RKO (cell line): ENCODE measurements around the gene MFAP5.
"Not testable (repeated sequence)": the region's sequence is repeated elsewhere in the genome, so short reads cannot be mapped to it uniquely, and the experiment has no call there.

Experiments
- DNase-seq: peaks from one replicate; pipeline ENCODE4 v3.0.0-alpha.2; 2016; ENCODE audit warnings: low spot score

The MFAP5 gene

GRCh38 chr12:8675591-8676036 lies 13.0 kb upstream of the MFAP5 start:
- DNase-seq: no peak

DNA sequence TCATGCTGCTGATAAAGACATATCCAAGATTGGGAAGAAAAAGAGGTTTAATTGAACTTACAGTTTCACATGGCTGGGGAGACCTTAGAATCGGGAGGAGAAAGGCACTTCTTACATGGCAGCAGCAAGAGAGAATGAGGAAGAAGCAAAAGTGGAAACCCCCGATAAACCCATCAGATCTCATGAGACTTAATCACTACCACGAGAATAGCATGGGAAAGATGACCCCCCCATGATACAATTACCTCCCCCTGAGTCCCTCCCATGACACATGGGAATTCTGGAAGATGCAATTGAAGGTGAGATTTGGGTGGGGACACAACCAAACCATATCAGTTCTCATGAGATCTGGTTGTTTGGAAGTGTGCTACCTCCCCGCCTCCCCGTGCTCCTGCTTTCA lies 9.8 kb upstream of the MFAP5 start:
- DNase-seq: no peak

DNA sequence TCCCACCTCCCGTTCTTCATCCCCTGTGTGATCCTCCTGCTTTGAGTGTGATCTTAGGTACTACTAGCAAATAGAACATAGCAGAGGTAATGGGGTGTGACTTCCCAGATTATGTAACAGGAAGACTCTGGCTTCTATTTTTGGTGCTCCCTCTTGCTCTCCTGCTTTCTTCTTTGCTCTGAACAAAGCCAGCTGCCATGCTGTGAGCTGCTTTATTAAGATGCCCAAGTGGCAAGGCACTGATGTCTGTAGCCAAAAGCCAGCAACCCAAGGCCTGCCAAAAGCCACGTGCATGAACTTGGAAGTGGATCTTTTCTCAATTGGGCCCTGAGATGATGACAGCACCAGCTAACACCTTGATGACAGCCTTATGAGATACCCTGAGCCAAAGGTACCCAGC lies 5.8 kb upstream of the MFAP5 start:
- DNase-seq: no peak

- DNase-seq: no peak
These were observed 4.6 kb upstream of the MFAP5 start for GRCh38 chr12:8667270-8667669.

DNA sequence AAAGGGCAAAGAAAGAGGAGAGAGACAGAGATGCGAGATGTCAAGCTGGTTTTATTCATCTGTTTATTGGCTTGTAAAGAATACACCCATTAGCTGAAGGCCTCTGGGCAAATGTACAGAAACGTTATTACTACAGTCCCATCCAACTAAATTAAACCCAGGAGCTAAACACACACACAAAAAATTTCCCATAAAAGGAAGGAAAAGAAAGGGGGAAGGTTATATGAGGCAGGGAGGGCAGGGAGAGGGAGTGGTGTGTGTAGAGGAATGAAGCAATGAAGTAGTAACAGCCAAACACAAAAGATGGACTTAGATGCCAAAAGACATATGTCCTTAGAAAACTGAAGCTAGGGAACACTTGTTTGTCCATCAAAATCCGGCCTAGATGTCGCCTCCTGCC lies 3.1 kb upstream of the MFAP5 start:
- DNase-seq: no peak

DNA sequence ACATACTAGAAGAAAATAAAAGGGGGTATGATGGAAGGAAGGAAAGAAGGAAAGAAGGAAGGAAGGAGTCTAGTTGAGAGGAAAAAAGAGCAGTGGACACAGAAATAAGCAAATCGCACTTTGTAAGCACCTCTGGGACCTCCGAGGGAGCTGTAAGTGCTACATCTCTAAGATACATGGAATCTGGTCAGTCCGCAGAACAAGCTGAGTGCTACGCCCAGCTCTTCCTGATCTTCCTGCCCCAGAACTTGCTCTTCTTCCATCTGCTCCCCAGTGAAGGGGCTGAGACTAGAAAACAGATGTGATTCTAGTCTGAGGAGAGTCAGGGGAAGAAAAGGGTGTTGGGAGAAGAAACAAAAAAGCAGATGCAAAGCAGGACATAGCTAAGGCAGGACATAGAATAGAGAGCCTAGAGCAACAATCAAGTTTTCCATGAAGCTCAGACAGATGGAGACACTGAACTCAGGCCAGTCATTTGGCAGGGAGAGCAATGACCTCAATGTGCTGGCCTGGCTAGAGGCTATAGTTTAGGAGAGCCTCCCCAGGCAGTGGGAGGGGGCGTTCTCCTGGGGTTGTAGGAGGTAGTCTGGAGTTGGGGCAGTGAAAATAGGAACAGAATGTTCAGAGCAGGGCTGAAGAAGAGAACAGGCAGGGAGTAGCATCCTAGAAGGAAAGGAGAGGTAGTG lies 1.7 kb upstream of the MFAP5 start:
- no peak for DNase-seq

GRCh38 chr12:8661751-8662150 lies 875 bp downstream of the MFAP5 start:
- DNase-seq: no peak

- no peak for DNase-seq
These were observed 1.6 kb downstream of the MFAP5 start for GRCh38 chr12:8661016-8661415.

DNA sequence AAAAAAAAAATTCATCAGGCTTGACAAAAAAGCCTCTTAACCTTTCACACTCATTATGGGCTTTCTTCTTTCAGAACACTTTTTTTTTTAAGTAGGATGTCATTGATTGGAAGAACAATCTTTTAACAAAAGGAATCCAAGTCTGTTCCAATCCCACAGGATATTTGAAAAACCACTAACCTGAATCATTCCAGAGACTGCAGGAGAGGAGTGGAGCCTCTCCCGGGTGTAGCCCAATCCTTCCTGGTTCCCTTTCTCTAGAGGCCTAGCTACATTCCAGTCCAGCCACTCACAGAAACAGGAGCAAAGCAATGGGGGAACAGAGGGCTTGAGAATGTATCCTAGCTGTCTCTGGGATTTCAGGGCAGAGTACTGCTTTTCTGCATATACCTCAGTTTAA lies 4.3 kb downstream of the MFAP5 start:
- no peak for DNase-seq

- no peak for DNase-seq
These were observed 7.2 kb downstream of the MFAP5 start for GRCh38 chr12:8655421-8655820.

DNA sequence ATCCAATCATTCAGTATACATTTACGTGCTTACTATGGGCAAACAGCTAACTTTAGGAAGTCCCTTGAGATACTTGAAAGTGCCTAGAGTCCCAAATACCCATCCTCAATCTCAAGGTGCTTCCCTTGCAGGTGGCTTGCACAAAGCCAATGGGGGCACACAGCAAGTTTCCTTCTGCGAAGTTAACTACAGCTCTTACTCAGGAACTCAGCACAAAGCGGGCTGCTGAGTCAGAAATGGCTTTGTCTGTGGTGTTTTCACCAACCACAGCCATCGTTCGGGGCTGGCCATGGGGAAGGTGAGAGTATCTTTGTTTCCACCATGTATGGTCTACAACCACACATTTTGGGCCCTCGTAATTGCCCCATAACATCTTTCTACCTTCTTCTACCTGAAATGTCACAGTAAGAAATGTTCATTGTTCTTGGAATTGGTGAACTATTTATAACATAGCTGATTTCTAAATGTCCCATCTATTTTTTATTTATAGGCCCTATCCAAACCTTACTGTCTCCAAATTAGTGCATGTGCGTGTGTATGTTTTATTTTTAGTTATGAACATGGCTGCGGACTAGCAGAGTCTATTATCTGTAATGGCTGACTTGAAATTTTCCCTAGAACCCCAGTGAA lies 13.9 kb downstream of the MFAP5 start:
- DNase-seq: no peak

DNA sequence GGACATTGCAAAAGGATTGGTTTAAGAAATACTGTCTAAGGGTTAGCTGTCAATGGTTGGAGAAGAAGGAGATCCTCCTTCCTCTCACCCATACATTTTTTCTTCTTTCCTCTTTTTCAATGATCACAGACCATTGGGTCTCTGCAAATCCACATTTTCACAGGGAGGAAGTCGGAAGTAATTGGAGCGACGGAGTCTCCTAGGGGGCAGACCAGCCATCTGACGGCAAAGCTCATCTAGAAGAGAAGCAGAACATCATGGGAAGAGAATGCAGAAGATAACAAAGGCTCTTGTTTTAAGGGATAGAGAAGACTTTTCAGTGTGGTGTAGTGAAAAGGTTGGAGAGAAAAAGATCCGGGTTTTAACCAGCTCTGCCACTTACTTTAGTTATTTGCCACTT lies 14.7 kb downstream of the MFAP5 start:
- no peak for DNase-seq

- DNase-seq: no peak
These were observed 18.0 kb downstream of the MFAP5 start for GRCh38 chr12:8644345-8645248.

GRCh38 chr12:8642775-8643174 lies 19.9 kb downstream of the MFAP5 start:
- DNase-seq: no peak

DNA sequence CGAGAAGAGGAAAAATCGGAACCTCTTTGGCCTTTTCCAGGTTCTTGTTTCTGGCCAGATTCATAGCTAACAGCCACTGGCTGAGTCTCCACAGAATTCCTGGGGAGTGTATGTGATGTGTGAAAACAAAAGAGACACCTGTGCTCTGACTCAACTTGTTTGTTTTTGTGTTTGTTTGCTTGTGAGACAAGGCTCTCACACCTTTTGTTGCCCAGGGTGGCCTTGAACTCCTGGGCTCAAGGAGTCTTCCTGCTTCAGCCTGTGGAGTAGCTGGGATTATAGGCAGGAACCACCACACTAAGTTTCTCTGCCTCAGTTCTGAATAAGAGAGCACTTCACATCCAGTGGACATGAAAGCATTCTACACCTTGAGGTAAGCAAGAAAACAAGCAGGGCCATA lies 22.7 kb downstream of the MFAP5 start:
- DNase-seq: no peak

GRCh38 chr12:8638951-8639350 lies 23.7 kb downstream of the MFAP5 start:
- no peak for DNase-seq

GRCh38 chr12:8637666-8638065 lies 25.0 kb downstream of the MFAP5 start:
- DNase-seq: no peak

- DNase-seq: no peak
These were observed 25.4 kb downstream of the MFAP5 start for GRCh38 chr12:8637244-8637643.

- DNase-seq: no peak
These were observed 26.0 kb downstream of the MFAP5 start for GRCh38 chr12:8636581-8636980.

DNA sequence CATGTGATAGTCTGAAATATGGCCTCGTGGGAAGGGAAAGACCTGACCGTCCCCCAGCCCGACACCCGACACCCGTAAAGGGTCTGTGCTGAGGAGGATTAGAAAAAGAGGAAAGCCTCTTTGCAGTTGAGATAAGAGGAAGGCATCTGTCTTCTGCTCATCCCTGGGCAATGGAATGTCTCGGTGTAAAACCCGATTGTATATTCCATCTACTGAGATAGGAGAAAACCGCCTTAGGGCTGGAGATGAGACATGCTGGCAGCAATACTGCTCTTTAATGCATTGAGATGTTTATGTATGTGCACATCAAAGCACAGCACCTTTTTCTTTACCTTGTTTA lies 26.6 kb downstream of the MFAP5 start:
- DNase-seq: not testable (repeated sequence)

- not testable (repeated sequence) for DNase-seq
These were observed 27.2 kb downstream of the MFAP5 start for GRCh38 chr12:8635342-8636006.

GRCh38 chr12:8630131-8630530 lies 32.5 kb downstream of the MFAP5 start:
- no peak for DNase-seq
